ENCODE data around the gene GRM8.

- TF ChIP-seq CTCF (conservative IDR thresholded peaks at IDR 0.05): no peak
- TF ChIP-seq ZFX (IDR thresholded peaks at IDR 0.05): no peak
Measured at GRCh38 chr7:127207230-127207629, 45.5 kb downstream of the GRM8 start.
